Ascending aorta (tissue), 2 donors: ENCODE measurements around the gene KAZN. TPM values are rescaled to one million over a fixed set of nuclear protein-coding genes. Genes with fewer than 3 reads are reported as not detected.

Experiments
- DNase-seq, 2 donors: peaks; one replicate each; pipeline ENCODE4 v3.0.0-alpha.2; 2019; ENCODE audit warnings: low spot score in 2 of 2
- H3K27ac ChIP-seq, 2 donors: fragments of 200-600 bp; sonication (generic); one replicate each; pipeline ENCODE4 v1.5.1; 2016 to 2017; ENCODE audit warnings: mild to moderate bottlenecking in 1 of 2
- H3K27me3 ChIP-seq: fragments of 200-600 bp; sonication (generic); one replicate; pipeline ENCODE4 v1.5.1; 2017
- H3K36me3 ChIP-seq, 2 donors: fragments of 200-600 bp; sonication (generic); one replicate each; pipeline ENCODE4 v1.5.1; 2016
- H3K4me1 ChIP-seq, 2 donors: fragments of 200-600 bp; sonication (generic); one replicate each; pipeline ENCODE4 v1.5.1; 2016 to 2017; ENCODE audit warnings: mild to moderate bottlenecking in 1 of 2
- H3K4me3 ChIP-seq, 2 donors: fragments of 200-600 bp; sonication (generic); one replicate each; pipeline ENCODE4 v1.5.1; 2016 to 2017; ENCODE audit warnings: mild to moderate bottlenecking in 1 of 2
- H3K9me3 ChIP-seq, 2 donors: fragments of 200-600 bp; sonication (generic); one replicate each; pipeline ENCODE4 v1.5.1; 2016
- CTCF ChIP-seq, 3 experiments: fragments of 200-600 bp in 2 of 3; fragments of 450-650 bp in 1 of 3; sonication (generic) in 2 of 3; IDR thresholded peaks; one replicate each; pipeline ENCODE4 v1.5.1; 2016 to 2019; ENCODE audit warnings: antibody characterized with exemption in 3 of 3, mild to moderate bottlenecking in 1 of 3, moderate library complexity in 1 of 3
- intact Hi-C: fragments of 100-400 bp; cut with DNase I; formaldehyde crosslinking; loops from one replicate; pipeline ENCODE4 v1.15.1; 2023
- total RNA-seq: library from RNA; depleted of rRNA; stranded (reverse); fragments of >200 nt; gene quantifications from one replicate; pipeline ENCODE4 v1.1.0, GENCODE V29; 2016

Gene KAZN
- total RNA-seq, 1 donor from 2014 or later: 58.5 TPM

- no peaks in the 10 kb centered on the region for H3K27me3 ChIP-seq
- TF ChIP-seq CTCF (IDR thresholded peaks at IDR 0.05): no peak
- intact Hi-C loops: no loop called here
- no peaks in the 10 kb centered on the region for H3K9me3 ChIP-seq
- H3K36me3 ChIP-seq: peaks cover 7 to 23% of the 10 kb centered on the region in 2 donors
- H3K4me1 ChIP-seq: peaks cover 7 to 16% of the 10 kb centered on the region in 2 donors
- no peak overlapping the region for H3K27ac ChIP-seq
- DNase-seq: no peak
- no peak overlapping the region for H3K4me3 ChIP-seq
Measured at GRCh38 chr1:14964711-14965055, 366.2 kb downstream of the KAZN start.

GRCh38 chr1:14968251-14968851 lies 369.9 kb downstream of the KAZN start:
- intact Hi-C loops: loop anchor here (1.0 kb wide), 1 partner anchor 19 kb away; no protein-coding TSS in a partner anchor
- peak overlapping the region; percentile 83 to 90 for H3K27ac ChIP-seq
- no peaks in the 10 kb centered on the region for H3K9me3 ChIP-seq
- DNase-seq: peak; percentile 73 to 92
- no peak overlapping the region for H3K4me3 ChIP-seq
- no peak for TF ChIP-seq CTCF (IDR thresholded peaks at IDR 0.05)
- no peaks in the 10 kb centered on the region for H3K27me3 ChIP-seq
- peaks cover 0 to under 1% of the 10 kb centered on the region in 2 donors for H3K36me3 ChIP-seq
- H3K4me1 ChIP-seq: peaks cover 12 to 34% of the 10 kb centered on the region in 2 donors

GRCh38 chr1:14969006-14969405 lies 370.5 kb downstream of the KAZN start:
- TF ChIP-seq CTCF (IDR thresholded peaks at IDR 0.05): no peak
- Histone ChIP-seq H3K36me3 (no peaks in the 10 kb centered on the region), H3K9me3 (no peaks in the 10 kb centered on the region), H3K27me3 (no peaks in the 10 kb centered on the region), H3K4me1 (peaks cover 12 to 34% of the 10 kb centered on the region in 2 donors), H3K27ac (peak overlapping the region; percentile 83 to 90), H3K4me3 (no peak overlapping the region)
- no peak for DNase-seq
- intact Hi-C loops: no loop called here

GRCh38 chr1:14970115-14970798 lies 371.8 kb downstream of the KAZN start:
- Histone ChIP-seq H3K27ac (peak overlapping the region; percentile 83 to 90), H3K9me3 (no peaks in the 10 kb centered on the region), H3K27me3 (no peaks in the 10 kb centered on the region), H3K4me3 (no peak overlapping the region), H3K36me3 (no peaks in the 10 kb centered on the region), H3K4me1 (peaks cover 16 to 39% of the 10 kb centered on the region in 2 donors)
- DNase-seq: peak; percentile 60 to 94
- intact Hi-C loops: loop anchor here (1.0 to 5.0 kb wide), 2 partner anchors 46 to 57 kb away; no protein-coding TSS in a partner anchor
- no peak for TF ChIP-seq CTCF (IDR thresholded peaks at IDR 0.05)

- no peak for DNase-seq
- Histone ChIP-seq H3K36me3 (no peaks in the 10 kb centered on the region), H3K9me3 (no peaks in the 10 kb centered on the region), H3K27ac (peak overlapping the region; percentile 83 to 90), H3K4me3 (peak overlapping the region in 1 of 2 donors; percentile 48), H3K4me1 (peaks cover 16 to 43% of the 10 kb centered on the region in 2 donors), H3K27me3 (no peaks in the 10 kb centered on the region)
- intact Hi-C loops: loop anchor here (1.0 to 5.0 kb wide), 2 partner anchors 46 to 57 kb away; no protein-coding TSS in a partner anchor
- TF ChIP-seq CTCF (IDR thresholded peaks at IDR 0.05): no peak
Measured at GRCh38 chr1:14970799-14971141, 372.3 kb downstream of the KAZN start.
